ENCODE data around the gene PTPRC.
A peak's percentile ranks its signal among the peaks of the same experiment; 100 is the strongest.

The PTPRC gene

GRCh38 chr1:198763298-198763714, 124.5 kb downstream of the PTPRC start:
- no peak overlapping the region for H3K27ac ChIP-seq

GRCh38 chr1:198764748-198765147, 125.9 kb downstream of the PTPRC start:
- TF ChIP-seq CTCF (conservative IDR thresholded peaks at IDR 0.05) (no peak), ZFX (IDR thresholded peaks at IDR 0.05) (no peak)
- H3K27ac ChIP-seq = no peak overlapping the region

More at GRCh38 chr1:198763298-198763714, 124.5 kb downstream of the PTPRC start:
- TF ChIP-seq ZFX (IDR thresholded peaks at IDR 0.05) = no peak
- TF ChIP-seq CTCF (conservative IDR thresholded peaks at IDR 0.05) = no peak

- no peak for TF ChIP-seq CTCF (conservative IDR thresholded peaks at IDR 0.05)
- TF ChIP-seq ZFX (IDR thresholded peaks at IDR 0.05) = no peak
- no peak overlapping the region for H3K27ac ChIP-seq
Observed at GRCh38 chr1:198765416-198765815, 126.6 kb downstream of the PTPRC start.

- TF ChIP-seq ZFX (IDR thresholded peaks at IDR 0.05) (no peak), CTCF (conservative IDR thresholded peaks at IDR 0.05) (peak; percentile 39)
Observed at GRCh38 chr1:198771563-198772153, 132.8 kb downstream of the PTPRC start.

GRCh38 chr1:198772626-198773025, 133.8 kb downstream of the PTPRC start:
- no peak for TF ChIP-seq CTCF (conservative IDR thresholded peaks at IDR 0.05)
- no peak for TF ChIP-seq ZFX (IDR thresholded peaks at IDR 0.05)
- no peak overlapping the region for H3K27ac ChIP-seq

More at GRCh38 chr1:198771563-198772153, 132.8 kb downstream of the PTPRC start:
- no peak overlapping the region for H3K27ac ChIP-seq

GRCh38 chr1:198773030-198773429, 134.2 kb downstream of the PTPRC start:
- no peak overlapping the region for H3K27ac ChIP-seq
- no peak for TF ChIP-seq ZFX (IDR thresholded peaks at IDR 0.05)
- TF ChIP-seq CTCF (conservative IDR thresholded peaks at IDR 0.05) = no peak

GRCh38 chr1:198773523-198773922, 134.7 kb downstream of the PTPRC start:
- TF ChIP-seq CTCF (conservative IDR thresholded peaks at IDR 0.05) = no peak
- no peak for TF ChIP-seq ZFX (IDR thresholded peaks at IDR 0.05)
- H3K27ac ChIP-seq = no peak overlapping the region
